ENCODE measurements around the gene PLA2G4E. TPM values are rescaled to one million over a fixed set of nuclear protein-coding genes. Genes with fewer than 3 reads are reported as not detected.

PLA2G4E gene
- total and polyA plus RNA-seq, 2 experiments from 2014 or later = not detected

GRCh38 chr15:41934843-41935242 lies 86.0 kb downstream of the PLA2G4E start (continued):
- TF ChIP-seq CTCF (conservative IDR thresholded peaks at IDR 0.05; ENCODE audit: low read depth in 2 of 2) (no peak), EZH2 (IDR thresholded peaks at IDR 0.05; ENCODE audit: low read depth, unreplicated experiment) (no peak), POLR2AphosphoS5 (IDR thresholded peaks at IDR 0.05; ENCODE audit: low read depth) (no peak), STAT1 (IDR thresholded peaks at IDR 0.05; ENCODE audit: unreplicated experiment) (no peak)

GRCh38 chr15:41933771-41934170 lies 87.1 kb downstream of the PLA2G4E start:
- Histone ChIP-seq H3K4me2 (no peak overlapping the region), H3F3A (replicated peaks; ENCODE audit: low read depth) (0 out of 2 replicates have a peak, but pooled peaks cover 4% of the 10 kb centered on the region), H3K36me3 (ENCODE audit: insufficient read depth) (0 out of 2 replicates have a peak, but pooled peaks cover 4% of the 10 kb centered on the region), H3K79me2 (replicated peaks; ENCODE audit: insufficient read depth) (peaks cover 4% of the 10 kb centered on the region; the same call in 1 of the 2 replicates), H2AFZ (no peak overlapping the region), H4K20me1 (replicated peaks; ENCODE audit: insufficient read depth) (peaks cover 6% of the 10 kb centered on the region), H3K9me2 (ENCODE audit: insufficient read depth) (no peaks in the 10 kb centered on the region), H3K27me3 (ENCODE audit: insufficient read depth) (no peaks in the 10 kb centered on the region), H3K27ac (ENCODE audit: low read depth) (no peak overlapping the region), H3K4me1 (ENCODE audit: insufficient read depth) (peaks cover 18% of the 10 kb centered on the region), H3K4me3 (no peak overlapping the region)
- ATAC-seq (no peak; the same call in 2 of the 3 replicates), DNase-seq (ENCODE audit: low spot score) (no peak)
- H3K4me1 Mint-ChIP-seq = peaks cover 39% of the 10 kb centered on the region
- H3K4me3 Mint-ChIP-seq = no peak overlapping the region
- 0 out of 2 replicates have a peak overlapping the region, but pooled peaks have one; percentile 20 for H3K27ac Mint-ChIP-seq
- no peaks in the 10 kb centered on the region; the same call in 2 of the 3 replicates for H3K9me3 Mint-ChIP-seq
- H3K36me3 Mint-ChIP-seq (ENCODE audit: low read depth) = peaks cover 6% of the 10 kb centered on the region; the same call in 2 of the 3 replicates
- peaks cover 12% of the 10 kb centered on the region for H3K27me3 Mint-ChIP-seq (ENCODE audit: insufficient read depth, low read depth, poor library complexity)
- TF ChIP-seq EZH2 (IDR thresholded peaks at IDR 0.05; ENCODE audit: low read depth, unreplicated experiment) (no peak), EZH2phosphoT487 (IDR thresholded peaks at IDR 0.05; ENCODE audit: unreplicated experiment) (no peak), CTCF (conservative IDR thresholded peaks at IDR 0.05; ENCODE audit: low read depth in 2 of 2) (no peak), JUNB (IDR thresholded peaks at IDR 0.05; ENCODE audit: unreplicated experiment) (no peak), ZNF462 (CRISPR knock-in tag; IDR thresholded peaks at IDR 0.05) (no peak), REST (IDR thresholded peaks at IDR 0.05; ENCODE audit: unreplicated experiment) (no peak), ZNF114 (CRISPR knock-in tag; IDR thresholded peaks at IDR 0.05) (no peak), NANOG (IDR thresholded peaks at IDR 0.05; ENCODE audit: borderline replicate concordance) (no peak), ZNF331 (CRISPR knock-in tag; IDR thresholded peaks at IDR 0.05; ENCODE audit: low read depth) (no peak)
